HG03432 (cell line): ENCODE data around the gene ABHD16A.

Experiments
- ATAC-seq: cut with Tn5 transposase; IDR thresholded peaks from one replicate; pipeline ENCODE4 v1.9.1; 2021; ENCODE audit warnings: mild to moderate bottlenecking, moderate library complexity; ENCODE audit not compliant: unreplicated experiment

Gene ABHD16A

DNA sequence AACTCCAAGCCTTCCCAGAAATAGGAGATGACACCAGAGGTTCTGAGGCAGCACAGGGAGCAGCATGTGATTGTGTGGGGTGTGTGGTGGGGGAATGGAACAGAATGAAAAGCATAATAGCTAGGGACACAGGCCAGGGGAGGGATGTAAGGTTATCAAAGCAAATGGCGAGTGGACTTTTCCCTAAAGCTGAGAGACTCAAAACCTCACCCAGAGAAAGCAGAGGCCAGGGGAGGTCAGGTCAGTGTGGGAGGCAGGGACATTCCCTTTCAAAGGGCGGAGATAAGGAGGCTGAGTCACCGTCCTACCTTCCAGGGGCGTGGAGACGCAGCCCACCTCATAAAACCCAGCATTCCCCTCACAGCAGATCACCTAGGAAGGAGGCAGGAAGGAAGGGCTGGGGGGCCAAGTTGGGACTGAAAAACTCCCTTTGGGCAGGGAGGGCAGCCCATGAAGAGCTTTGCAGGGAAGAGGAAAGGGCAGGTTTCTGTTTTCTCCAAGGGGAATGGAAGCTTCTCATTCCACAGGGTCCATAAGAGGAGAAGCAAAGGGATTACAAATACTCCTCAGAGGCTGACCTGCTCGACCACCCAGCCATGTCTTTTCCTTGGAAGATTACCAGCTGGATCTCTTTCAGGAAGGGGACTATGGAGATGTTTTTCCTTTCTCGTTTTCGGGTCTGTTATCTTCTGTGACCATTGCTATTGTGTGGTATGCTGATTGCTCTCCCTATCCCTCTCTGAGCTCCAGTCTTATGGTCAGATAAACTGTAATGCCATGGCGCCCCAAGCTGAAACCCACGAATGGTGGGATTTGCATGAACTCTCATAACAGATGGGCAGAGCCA is 12.7 kb downstream of the ABHD16A start:
- no peak for ATAC-seq

DNA sequence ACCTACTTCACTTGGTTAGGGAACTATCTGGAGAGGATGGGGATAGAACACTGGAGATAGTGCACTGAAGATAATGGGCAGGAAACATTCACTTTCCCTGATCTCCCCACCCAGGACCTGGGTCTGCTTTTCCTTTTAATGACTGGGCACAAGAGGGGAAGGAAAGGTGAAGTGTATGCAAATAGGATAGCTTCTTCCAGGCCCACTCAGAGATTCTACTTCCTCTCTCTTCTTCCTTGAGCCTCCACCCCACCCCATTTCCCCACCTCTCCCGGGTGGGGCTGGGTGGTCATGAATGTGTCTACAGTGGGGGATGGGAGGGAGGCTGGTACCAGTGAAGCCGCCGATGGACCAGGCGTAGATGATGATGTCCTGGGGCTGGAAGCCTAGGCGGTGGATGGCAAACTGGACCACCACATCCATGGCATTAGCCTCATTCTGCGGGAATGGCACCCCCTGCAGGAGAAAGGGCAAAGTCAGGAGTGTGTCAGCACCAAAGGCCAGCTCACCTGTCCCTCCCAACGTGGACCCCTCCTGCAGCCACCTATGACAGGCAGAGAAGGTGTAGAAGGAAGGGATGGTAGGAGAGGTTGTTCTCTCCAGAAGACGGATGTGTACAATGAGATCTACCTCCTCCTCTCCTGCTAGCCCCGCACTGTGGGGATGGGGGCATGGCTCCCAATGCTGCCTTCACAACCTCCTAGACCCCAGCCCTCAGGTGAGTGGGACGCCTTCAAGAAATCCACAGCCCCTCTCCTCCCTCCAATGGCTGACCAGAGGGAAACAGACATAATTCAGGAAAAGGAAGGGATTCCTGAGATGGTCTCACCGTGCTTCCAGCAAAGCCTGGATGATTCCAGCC is 13.6 kb downstream of the ABHD16A start:
- ATAC-seq: no peak

GRCh38 chr6:31687860-31688693 is 15.0 kb downstream of the ABHD16A start:
- no peak for ATAC-seq

DNA sequence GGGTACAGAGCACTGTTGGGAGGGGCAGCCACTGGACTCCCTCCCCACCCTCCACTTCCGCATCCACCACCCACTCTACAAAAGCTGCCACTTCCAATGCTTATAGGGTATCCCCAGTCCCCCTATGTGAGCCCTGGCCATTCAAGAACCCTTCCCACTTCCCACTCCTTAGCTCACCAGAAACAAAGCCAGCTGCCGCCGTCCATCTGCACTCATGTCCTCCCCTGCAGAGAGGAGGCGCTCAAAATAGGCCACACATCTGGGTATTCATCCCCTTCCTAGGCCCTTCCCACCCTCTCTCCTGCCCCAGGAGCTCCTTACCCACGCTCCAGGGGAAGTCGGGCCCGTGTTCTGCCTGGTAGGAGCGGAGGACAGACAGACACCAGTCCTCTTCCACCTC is 15.8 kb downstream of the ABHD16A start:
- ATAC-seq: no peak

GRCh38 chr6:31686483-31686882 is 16.6 kb downstream of the ABHD16A start:
- no peak for ATAC-seq

GRCh38 chr6:31683591-31683990 is 19.5 kb downstream of the ABHD16A start:
- no peak for ATAC-seq

GRCh38 chr6:31681135-31681671 is 21.9 kb downstream of the ABHD16A start:
- ATAC-seq: no peak

DNA sequence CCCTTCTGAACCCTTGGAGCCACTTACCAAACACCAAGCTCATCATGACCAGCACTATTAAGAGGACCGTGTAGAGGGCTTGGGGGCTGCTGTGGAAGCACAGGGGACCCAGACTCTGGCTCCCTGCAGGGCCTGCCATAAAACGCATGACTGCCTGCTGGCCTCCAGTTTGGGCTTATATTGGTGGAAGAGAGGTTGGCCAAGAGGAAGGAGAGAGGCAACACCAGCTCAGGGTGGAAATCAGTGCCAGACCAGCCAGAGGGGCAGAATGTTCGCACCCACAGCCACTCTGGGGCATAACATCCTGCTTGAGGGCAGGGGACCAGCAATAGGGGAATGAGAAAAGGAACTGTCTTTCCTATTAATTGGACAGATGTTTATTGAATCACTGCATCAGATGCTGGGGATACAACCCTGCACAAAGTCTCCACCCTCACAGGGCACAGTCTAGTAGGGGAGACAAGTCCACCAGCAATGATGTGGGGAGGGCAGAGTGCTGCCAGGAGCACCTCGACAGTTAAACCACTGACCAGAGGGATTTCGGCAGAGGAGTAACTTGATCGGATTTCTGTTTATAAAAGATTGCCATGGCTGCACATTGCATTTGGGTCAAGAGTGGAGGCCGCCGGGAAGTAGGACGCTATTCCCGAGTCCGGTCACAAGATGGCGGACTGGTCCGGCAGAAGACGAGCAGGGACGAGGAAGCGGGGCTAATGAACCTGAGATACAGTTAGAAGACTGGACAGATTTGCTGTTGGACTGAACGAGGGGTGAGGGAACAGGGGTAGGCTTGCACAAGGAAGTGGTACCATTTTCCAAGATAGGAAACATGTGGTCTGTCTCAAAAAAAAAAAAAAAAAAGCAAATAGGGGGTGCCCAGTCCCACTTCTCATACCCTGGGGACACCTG is 22.6 kb downstream of the ABHD16A start, which contains the start of gene LY6G5C:
Gene LY6G5C (minus strand): TSS at position 842 of the 909 bp plus-strand sequence. CDS start 694 bp downstream, at position 148.
- ATAC-seq: no peak

DNA sequence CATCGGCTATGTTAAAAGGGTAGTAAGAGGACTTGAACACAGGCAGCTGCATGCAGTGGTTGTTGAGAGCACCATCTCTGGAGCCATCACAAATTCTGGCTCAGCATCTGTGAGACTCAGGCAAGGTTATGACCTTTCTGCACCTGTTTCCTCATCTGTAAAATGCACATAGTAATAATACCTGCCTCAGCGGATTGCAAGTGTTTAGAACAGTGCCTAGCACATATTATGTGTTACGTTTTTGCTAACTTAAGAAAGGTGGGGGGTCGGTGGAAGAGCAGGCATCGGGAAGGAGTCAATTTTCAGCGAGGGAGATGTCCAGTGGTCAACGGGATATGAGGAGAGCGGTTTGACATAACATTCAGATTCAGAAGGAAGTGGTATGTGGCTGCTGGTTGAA is 25.2 kb downstream of the ABHD16A start:
- ATAC-seq: no peak

DNA sequence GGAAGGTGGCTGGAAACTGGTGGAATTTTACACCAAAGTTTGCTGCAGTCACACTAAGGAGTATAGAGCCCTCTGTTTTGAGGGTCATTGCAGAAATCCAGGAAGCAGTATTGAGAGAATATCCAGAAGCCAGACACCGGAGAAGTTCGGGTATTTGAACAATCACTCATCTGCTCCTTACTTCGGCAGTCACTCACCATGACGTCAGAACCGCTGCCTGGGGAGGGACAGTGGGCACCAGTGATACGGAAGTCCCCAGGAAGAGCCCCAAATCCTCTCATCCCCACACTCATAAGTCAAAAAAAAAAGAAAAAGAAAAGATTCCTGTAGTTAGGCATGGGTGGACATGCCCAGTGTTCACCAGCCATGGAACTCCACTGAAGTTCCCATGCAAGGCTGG is 26.2 kb downstream of the ABHD16A start:
- ATAC-seq: no peak

- no peak for ATAC-seq
Observed at GRCh38 chr6:31676322-31676903, 26.7 kb downstream of the ABHD16A start.

GRCh38 chr6:31669676-31670075 is 33.4 kb downstream of the ABHD16A start, which contains the start of gene LY6G5B:
Gene LY6G5B, plus strand, starts transcription at chr6:31669976. Its CDS starts 975 bp downstream, at chr6:31670951.
- no peak for ATAC-seq

- no peak for ATAC-seq
Observed at GRCh38 chr6:31666337-31666965, 36.7 kb downstream of the ABHD16A start.

GRCh38 chr6:31665501-31666336 is 37.4 kb downstream of the ABHD16A start, which contains the start of gene CSNK2B:
Gene CSNK2B, plus strand, starts transcription at chr6:31666080. Its CDS starts 752 bp downstream, at chr6:31666832.
- ATAC-seq: peak; percentile 80

GRCh38 chr6:31664790-31665500 is 38.2 kb downstream of the ABHD16A start, which contains the start of gene GPANK1:
Gene GPANK1, minus strand, starts transcription at chr6:31664997. Its CDS starts 519 bp downstream, at chr6:31664478.
- ATAC-seq: peak; percentile 33

DNA sequence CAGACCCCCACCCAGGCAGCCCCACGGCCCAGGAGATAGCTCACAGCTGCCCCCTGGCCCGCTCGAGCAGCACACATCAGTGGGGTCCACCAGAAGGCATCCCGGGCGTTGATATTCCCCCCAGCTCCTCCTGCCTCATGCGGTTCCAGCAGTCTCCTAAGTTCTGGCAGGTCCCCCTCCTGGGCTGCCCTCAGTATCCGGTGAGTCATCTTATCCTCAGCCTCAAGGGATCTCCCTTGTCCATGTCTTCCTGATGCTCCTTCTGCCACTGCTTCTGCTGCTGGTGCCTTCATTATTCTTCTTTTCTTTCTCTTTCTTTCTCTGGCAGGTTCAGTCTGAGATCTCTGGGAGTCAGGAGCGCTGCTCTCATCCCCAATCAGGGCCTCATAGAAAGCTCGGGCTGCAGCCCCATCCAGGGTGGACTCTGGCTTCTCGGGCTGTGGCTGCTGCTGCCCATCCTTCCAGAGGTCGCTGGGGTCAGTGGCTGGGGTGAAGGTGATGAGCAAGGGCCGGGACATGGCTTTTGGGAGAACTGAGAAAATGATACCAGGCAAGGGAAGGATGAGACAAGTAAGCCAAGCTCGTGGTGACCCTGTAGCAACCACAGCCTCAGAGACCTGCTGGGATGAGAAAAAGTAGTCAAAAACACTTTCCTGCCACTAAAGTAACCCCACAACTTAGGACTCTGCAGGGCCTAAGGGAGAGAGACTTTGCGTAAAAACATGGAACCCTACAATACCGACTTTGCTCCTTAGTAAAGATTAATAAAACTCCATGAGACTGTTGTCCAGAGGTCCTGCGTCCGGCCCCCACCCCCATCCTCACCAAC is 38.9 kb downstream of the ABHD16A start:
- no peak for ATAC-seq
